GF-D8 (cell line): ENCODE data around the gene NCAPD3.
"Not testable (repeated sequence)": the region's sequence is repeated elsewhere in the genome, so short reads cannot be mapped to it uniquely, and the experiment has no call there.

Experiments
- DNase-seq: peaks from one replicate; lab custom pipeline; 2025; lab: John Stamatoyannopoulos, UW

NCAPD3 gene

DNA sequence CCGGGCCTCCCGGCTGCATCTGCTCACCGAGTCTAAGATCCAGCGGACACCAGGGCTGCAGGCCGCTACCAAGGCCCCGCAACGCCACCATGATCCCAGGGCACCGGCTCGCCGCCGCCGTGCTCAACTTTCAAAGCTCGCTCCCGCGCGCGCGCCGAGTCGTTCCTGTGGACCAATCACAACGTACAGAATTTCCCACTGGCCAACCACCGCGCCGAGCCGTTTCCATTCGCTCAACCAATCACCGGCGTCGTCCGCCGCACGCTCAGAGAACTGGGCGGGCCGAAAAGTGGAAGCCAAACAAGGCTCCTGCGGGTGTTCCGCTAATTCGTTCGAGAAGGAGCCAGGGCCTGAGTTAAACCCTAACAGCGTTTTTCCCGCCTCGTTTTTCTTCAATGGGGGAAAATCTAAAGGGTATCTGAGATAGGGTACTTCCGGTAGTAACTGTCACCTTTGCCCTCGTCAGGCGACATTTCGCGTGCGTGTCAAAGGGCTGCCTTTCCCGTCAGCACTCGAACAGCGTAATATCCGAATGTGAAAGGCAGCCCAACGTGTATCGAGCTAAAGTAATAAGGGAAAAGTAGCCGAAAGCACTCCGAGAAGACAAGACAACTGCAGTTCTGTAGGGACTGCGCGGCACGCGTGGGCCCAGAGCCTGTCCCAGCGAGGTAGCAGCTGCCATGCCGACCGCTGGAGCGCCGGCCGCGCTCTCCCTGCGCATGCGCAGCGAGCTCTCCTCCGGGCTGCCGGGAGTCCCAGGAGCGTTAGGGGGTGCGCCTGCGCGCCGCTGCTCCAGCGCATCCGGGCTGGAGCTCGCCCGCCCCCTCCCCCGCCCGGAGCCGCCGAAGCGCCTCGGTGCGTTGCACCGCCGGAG, at the start of gene NCAPD3, which contains the start of gene VPS26B:
Gene NCAPD3 (minus strand): TSS at position 132 of the 874 bp plus-strand sequence. CDS start 41 bp downstream, at position 91.
Gene VPS26B (plus strand): TSS at position 836 of the 874 bp plus-strand sequence. CDS start 452 bp downstream, outside the sequence.
- DNase-seq: peak; percentile 100

DNA sequence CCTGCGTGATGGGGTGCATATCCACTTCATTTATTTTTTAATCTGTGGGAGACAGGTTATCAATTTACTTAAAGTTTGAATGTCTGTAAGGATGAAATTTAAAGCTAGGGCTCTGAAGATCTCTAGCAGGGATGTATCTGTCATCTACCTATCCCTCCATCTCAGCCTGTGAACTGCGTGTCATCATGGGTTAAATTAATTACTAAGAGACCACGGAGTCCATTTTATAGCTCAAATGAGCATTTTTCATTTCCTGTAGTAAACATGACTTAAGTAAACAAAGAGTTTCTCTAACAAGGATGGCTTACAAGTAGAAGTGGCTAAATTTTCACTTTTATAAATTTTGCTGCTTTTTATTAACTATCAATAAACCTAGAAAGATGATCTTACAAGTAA, 49.5 kb upstream of the NCAPD3 start:
- DNase-seq: no peak

DNA sequence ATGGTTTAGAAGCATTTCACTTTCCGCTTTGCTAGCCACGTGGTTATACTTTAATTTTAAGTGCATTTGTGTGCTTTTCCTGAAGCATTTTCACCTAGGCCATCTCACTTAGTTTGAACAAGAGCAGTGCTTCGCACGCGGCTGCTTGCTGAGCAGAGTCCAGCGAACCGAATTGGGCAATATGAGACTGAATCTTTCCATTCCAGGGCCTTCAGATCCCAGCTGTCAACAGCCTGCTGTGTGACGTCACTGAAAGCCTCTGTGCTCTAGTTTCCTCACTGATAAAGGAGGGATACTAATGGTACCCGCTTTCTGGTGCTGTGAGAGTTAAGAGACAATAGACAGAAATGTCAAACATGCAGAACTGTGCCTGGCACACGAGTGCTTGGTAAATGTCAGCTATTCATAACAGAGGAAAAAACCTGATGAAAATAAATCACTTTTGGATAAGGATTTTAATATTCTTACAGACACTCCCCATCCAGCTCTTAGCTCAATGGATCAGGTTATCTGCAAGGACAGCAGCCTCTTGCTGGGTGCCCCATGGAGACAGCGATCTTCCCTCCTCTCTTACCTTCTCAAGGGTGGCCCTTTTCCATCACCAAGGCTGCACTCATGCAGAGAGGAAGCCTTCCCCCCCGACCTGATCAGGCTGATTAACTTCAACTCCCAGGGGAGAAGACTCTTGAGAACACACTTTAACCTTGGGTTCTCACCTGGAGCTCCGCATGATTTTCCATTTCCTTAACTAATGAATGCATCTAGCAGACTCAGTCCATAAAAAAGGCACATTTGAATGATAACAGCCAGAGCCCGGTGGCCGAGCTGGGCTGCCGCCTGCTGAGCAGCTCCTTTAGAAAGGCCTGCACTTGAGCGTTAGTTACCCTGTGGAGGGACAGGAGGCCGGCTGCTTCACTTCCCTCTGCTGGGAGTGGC, 48.9 kb upstream of the NCAPD3 start:
- no peak for DNase-seq

DNA sequence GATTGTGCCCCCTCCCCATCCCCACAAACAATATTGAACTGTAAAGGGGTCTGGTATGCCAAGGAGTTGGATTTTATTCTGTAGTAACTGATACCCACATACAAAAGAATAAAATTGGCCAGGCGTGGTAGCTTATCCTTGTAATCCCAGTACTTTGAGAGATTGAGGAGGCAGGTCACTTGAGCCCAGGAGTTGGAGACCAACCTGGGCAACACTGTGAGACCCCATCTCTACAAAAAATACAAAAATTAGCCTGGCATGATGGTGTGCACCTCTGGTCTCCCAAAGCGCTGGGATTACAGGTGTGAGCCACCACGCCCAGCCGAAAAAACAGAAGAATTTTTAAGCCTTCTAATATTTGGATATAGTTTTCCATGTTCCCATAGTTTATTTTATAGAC, 48.2 kb upstream of the NCAPD3 start:
- no peak for DNase-seq

DNA sequence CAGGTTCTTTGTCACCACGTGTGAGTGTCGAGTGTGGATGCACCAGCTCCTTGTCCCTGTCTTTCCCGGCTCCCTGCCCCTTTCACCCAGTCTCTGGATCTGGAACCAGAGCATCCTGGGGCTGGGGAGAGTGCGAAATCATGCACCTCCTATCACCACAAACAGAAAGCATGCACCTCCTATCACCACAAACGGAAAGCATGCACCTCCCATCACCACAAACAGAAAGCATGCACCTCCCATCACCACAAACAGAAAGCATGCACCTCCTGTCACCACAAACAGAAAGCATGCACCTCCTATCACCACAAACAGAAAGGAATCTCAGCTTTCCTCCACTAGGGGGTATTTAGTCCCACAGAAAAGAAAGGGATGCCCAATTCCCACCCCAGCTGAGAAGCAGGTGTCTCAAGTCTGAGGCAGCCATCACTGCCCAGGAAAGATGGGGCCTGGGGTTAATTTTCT, 46.5 kb upstream of the NCAPD3 start:
- DNase-seq: no peak

DNA sequence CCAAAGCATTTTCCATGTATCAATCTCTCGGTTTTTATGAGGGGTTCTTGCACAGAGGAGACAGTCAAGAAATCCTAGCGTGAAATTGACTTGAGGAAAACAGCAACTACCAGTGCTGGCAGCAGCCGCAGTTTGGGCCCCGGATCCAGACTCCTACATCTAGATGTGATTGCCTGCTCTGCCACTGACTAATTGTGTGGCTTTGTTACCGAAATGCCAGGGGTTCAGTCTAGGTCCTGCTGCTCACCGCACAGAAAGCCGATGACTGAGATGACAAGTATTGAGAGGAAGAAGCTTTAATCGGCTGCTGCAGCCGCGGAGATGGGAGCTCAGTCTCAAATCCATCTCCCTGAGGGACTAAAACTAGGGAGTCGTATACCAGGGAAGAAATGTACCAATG, 44.2 kb upstream of the NCAPD3 start:
- no peak for DNase-seq

DNA sequence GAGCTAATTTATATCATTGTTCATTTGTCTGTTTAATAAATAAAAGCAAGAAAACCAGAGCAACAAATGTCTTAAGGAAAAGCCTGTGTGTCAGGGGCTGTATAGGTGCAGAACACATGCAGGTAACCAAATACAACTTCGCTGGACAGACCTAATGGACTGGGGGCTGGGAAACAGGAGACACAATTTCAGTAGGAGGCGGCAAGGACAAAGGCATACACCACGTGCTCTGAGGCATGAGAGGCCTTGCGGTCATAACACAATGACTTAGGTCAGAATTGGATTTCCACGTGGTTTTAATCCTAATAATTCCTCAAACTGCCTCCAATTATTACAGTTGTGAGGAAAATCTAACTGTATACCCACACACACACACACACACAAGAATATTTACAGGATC, 43.7 kb upstream of the NCAPD3 start:
- no peak for DNase-seq

DNA sequence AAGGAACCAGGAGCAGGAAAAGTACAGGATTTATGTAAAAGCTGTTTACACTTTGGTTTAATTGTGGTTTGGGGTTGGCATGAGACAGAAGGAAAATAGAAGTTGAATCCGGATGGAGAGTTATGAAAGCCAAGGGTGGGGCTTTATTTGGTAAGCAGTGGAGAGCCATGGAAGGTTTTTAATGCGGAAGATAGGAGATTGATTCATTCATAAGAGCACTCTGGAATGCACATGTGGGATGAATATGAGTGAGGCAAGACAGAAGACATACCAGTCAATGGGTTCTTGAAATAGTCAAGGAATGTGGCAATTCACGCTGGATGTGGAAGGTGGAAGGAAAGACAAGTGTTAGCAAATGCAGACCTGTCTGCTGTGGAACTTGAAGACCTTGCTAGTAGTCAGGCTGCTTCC, 43.1 kb upstream of the NCAPD3 start:
- peak; percentile 88 for DNase-seq

DNA sequence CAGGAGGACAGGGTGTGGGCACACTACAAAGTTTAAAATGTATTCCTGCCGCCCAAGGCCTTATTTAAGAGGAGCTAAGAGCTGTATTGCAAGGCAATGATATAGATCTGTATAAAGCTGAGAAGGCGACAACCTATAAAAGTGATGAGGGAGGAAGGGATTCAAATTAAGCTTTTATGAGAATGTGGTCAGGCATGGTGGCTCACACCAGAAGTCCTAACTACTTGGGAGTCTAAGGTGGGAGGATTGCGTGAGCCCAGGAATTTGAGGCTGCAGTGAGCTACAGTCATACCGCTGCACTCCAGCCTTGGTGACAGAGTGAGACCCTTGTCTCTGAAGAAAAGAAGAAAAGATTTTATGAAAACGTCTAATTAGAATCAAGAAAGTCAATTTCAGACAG, 42.7 kb upstream of the NCAPD3 start:
- DNase-seq: peak; percentile 81

- DNase-seq: no peak
Measured at GRCh38 chr11:134264966-134265764, 41.4 kb upstream of the NCAPD3 start.

GRCh38 chr11:134261626-134262488, 38.1 kb upstream of the NCAPD3 start:
- peak; percentile 45 for DNase-seq

GRCh38 chr11:134260983-134261382, 37.2 kb upstream of the NCAPD3 start:
- no peak for DNase-seq

- peak; percentile 88 for DNase-seq
Measured at GRCh38 chr11:134260503-134260902, 36.7 kb upstream of the NCAPD3 start.

GRCh38 chr11:134258577-134258976, 34.8 kb upstream of the NCAPD3 start:
- DNase-seq: no peak

DNA sequence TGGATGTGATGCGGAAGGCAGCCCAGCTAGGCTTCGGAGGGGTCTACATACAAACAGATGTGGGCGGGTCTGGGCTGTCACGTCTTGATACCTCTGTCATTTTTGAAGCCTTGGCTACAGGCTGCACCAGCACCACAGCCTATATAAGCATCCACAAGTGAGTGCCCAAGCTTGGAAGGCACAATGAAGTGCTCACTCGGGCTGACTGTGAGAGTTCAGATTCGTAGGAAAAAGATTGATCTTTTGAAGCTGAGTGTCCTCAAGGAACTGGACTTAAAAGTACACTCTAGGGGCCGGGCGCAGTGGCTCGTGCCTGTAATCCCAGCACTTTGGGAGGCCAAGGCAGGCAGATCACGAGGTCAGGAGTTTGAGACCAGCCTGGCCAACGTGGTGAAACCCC, 33.3 kb upstream of the NCAPD3 start:
- DNase-seq: no peak

DNA sequence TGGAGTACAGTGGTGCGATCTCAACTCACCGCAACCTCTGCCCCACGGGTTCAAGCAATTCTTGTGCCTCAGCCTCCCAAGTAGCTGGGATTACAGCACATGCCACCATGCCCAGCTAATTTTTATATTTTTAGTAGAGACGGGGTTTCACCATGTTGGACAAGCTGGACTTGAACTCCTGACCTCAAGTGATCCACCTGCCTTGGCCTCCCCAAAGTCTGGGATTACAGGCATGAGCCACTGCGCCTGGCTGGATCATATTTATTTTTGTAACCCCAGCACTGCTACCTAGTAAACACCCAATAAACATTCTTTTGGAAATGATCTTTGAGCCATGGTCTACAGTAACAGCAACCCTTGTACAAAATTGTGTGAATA, 31.4 kb upstream of the NCAPD3 start:
- not testable (repeated sequence) for DNase-seq

DNA sequence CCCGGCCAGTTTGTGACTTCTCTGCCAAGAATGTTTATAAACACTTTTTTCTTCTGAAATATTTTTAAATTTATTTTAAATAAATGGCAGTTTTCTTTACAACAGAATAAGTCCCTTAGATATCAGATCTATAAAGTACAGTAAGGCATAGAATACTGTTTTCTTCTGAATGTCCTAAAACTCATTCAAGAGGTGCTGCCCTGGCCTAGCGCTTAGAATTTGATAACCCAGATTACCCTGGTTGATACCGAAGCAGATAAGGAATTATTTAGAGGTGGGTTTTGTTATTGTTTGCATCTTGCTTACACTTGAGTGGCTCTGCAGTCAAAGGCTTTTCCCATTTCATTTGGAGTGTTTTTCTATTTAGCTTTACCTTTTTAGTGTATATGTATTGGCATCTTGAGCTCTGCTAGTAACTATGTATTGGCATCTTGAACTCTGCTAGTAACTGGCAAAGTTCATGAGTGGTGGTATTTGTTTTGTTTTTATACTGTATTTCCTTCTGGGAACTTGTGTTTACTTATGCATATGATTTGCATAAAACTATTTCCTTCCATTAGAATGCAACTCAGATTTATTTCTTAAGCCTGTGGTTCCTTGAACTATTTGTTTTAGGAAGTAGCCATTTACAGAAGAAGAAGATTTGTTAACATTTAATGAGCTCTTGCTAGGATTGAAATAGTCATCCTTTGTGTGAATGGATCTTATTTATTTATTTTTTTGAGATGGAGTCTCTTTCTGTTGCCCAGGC, 30.8 kb upstream of the NCAPD3 start:
- DNase-seq: no peak

DNA sequence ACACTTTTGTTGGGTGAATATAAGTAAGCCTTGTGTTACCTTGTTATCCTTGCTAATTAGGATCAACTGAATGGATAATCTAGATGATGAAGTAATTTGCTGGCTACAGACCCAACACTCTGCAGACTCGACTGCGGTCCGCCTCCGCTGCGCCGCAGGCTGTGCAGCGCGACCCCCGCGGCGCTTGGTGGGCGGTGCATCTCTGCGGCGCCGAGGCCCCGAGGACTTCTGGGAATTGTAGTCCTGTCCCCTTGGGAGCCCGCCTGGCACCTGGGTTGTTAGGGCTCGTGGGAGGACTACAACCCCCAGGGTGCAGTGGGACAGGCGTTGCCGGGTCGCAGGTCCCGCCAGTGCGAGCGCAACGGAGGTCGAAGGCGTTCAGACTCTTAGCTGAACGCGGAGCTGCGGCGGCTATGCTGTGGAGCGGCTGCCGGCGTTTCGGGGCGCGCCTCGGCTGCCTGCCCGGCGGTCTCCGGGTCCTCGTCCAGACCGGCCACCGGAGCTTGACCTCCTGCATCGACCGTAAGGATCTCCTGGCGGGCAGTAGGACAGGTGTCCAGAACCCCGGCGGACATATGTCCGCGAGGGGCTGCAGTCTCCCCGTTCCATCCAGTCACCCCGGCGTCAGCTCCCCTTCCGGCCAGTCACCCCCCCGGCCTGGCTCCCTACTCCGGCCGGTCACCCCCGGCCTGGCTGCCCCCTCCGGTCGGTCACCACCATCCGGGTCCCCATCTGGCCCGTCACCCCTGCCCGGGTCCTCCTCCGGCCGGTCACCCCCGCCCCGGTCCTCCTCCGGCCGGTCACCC, 29.6 kb upstream of the NCAPD3 start, which contains the start of the genes ACAD8 and THYN1:
Gene ACAD8 (plus strand): TSS at position 381 of the 806 bp plus-strand sequence. CDS start 33 bp downstream, at position 414.
Gene THYN1 (minus strand): TSS at position 165 of the 806 bp plus-strand sequence. CDS start 470 bp downstream, outside the sequence.
- DNase-seq: peak; percentile 100
